Measurements from ENCODE around the gene ANKRD42. TPM values are rescaled to one million over a fixed set of nuclear protein-coding genes. Genes with fewer than 3 reads are reported as not detected.

The ANKRD42 gene
- total and polyA plus RNA-seq, 9 of the 15 experiments (the other 6 are each of a cell fraction or from before 2014, with no cell fraction given) = 2.8 to 9.1 (median 6.1) TPM

GRCh38 chr11:83156996-83157593 is 36.4 kb upstream of the ANKRD42 start, which contains the start of gene PCF11 (continued):
- TF ChIP-seq EHMT2 (IDR thresholded peaks at IDR 0.05) (no peak), NR1H2 (CRISPR knock-in tag; IDR thresholded peaks at IDR 0.05) (no peak), EWSR1 (IDR thresholded peaks at IDR 0.05; ENCODE audit: borderline replicate concordance, low read depth, partially characterized antibody) (no peak), MBD1 (CRISPR knock-in tag; IDR thresholded peaks at IDR 0.05) (no peak), CEBPZ (IDR thresholded peaks at IDR 0.05; ENCODE audit: borderline replicate concordance, low read depth, low read length) (no peak), BCLAF1 (IDR thresholded peaks at IDR 0.05; ENCODE audit: borderline replicate concordance in 1 of 2, control insufficient read depth in 1 of 2, low read depth in 2 of 2, low read length in 1 of 2) (no peak), RBM14 (IDR thresholded peaks at IDR 0.05; ENCODE audit: borderline replicate concordance, insufficient read depth, low read depth, low read length) (peak; percentile 84; the same call in 1 of the 2 replicates), L3MBTL2 (IDR thresholded peaks at IDR 0.05) (no peak), POLR2AphosphoS5 (IDR thresholded peaks at IDR 0.05; ENCODE audit: control insufficient read depth, insufficient read depth, low read depth, low read length) (peak; percentile 99), CTCFL (IDR thresholded peaks at IDR 0.05; ENCODE audit: borderline replicate concordance, insufficient read depth, low read depth, low read length, poor library complexity, severe bottlenecking) (no peak), MEIS2 (IDR thresholded peaks at IDR 0.05; ENCODE audit: partially characterized antibody) (no peak), GMEB1 (CRISPR knock-in tag; IDR thresholded peaks at IDR 0.05) (peak; percentile 34; the same call in 1 of the 2 replicates), DDX20 (tag; IDR thresholded peaks at IDR 0.05; ENCODE audit: low read depth) (no peak), ZNF184 (CRISPR knock-in tag; IDR thresholded peaks at IDR 0.05) (no peak)
